Measurements from ENCODE around the gene NSD1. TPM values are rescaled to one million over a fixed set of nuclear protein-coding genes. Genes with fewer than 3 reads are reported as not detected.

NSD1 gene
- total RNA-seq, 2 donors from 2014 or later = 150 to 190 TPM

DNA sequence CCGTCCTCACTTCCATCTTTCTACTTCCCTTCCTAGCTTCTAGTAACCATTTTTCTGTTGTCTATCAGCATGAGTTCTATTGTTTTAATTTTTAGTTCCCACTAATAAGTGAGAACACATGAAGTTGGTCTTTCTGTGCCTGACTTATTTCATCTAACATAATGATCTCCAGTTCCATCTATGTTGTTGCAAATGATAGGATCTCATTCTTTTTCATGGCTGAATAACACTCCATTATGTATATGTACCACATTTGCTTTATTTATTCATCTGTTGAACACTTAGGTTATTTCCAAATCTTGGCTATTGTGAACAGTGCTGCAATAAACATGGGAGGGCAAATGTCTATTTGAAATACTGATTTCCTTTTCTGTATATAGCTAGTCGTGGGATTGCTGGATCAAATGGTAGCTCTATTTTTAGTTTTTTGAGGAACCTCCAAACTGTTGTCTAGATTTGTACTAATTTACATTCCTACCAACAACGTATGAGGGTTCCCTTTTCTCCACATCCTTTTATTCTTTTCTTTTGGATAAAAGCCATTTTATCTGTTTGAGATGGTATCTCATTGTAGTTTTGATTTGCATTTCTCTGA lies 50.3 kb downstream of the NSD1 start:
- H3K36me3 ChIP-seq (ENCODE audit: control insufficient read depth, insufficient read depth, low read length) = peaks cover 44% of the 10 kb centered on the region
- Mint-ChIP-seq H3K27me3 (ENCODE audit: insufficient read depth) (no peaks in the 10 kb centered on the region), H3K4me1 (peaks cover 6% of the 10 kb centered on the region), H3K9me3 (no peaks in the 10 kb centered on the region), H3K27ac (no peak overlapping the region), H3K4me3 (no peak overlapping the region), H3K36me3 (ENCODE audit: low read depth) (peaks cover 37% of the 10 kb centered on the region)
- no peaks in the 10 kb centered on the region for H3K4me1 ChIP-seq (ENCODE audit: control insufficient read depth, insufficient read depth, low read length)
- no peaks in the 10 kb centered on the region for H3K9me3 ChIP-seq (ENCODE audit: control insufficient read depth, low read length)
- DNase-seq = no peak
- no peak overlapping the region for H3K4me3 ChIP-seq (ENCODE audit: low read length)
- TF ChIP-seq, protein P1, sequence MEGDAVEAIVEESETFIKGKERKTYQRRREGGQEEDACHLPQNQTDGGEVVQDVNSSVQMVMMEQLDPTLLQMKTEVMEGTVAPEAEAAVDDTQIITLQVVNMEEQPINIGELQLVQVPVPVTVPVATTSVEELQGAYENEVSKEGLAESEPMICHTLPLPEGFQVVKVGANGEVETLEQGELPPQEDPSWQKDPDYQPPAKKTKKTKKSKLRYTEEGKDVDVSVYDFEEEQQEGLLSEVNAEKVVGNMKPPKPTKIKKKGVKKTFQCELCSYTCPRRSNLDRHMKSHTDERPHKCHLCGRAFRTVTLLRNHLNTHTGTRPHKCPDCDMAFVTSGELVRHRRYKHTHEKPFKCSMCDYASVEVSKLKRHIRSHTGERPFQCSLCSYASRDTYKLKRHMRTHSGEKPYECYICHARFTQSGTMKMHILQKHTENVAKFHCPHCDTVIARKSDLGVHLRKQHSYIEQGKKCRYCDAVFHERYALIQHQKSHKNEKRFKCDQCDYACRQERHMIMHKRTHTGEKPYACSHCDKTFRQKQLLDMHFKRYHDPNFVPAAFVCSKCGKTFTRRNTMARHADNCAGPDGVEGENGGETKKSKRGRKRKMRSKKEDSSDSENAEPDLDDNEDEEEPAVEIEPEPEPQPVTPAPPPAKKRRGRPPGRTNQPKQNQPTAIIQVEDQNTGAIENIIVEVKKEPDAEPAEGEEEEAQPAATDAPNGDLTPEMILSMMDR (conservative IDR thresholded peaks at IDR 0.05) = no peak
- H3K27ac ChIP-seq (ENCODE audit: low read depth, low read length) = no peak overlapping the region
- 88 to 100% methylated on average over 1 to 3 of the region's 3 CpGs for WGBS, 2 experiments (ENCODE audit: insufficient coverage in 1 of 2, insufficient read length in 1 of 2)
- H3K9ac ChIP-seq (ENCODE audit: extremely low read depth, low read length, poor library complexity, severe bottlenecking) = no peak overlapping the region
- no peaks in the 10 kb centered on the region for H3K27me3 ChIP-seq (ENCODE audit: control insufficient read depth, insufficient read depth, low read length, poor library complexity, severe bottlenecking)

DNA sequence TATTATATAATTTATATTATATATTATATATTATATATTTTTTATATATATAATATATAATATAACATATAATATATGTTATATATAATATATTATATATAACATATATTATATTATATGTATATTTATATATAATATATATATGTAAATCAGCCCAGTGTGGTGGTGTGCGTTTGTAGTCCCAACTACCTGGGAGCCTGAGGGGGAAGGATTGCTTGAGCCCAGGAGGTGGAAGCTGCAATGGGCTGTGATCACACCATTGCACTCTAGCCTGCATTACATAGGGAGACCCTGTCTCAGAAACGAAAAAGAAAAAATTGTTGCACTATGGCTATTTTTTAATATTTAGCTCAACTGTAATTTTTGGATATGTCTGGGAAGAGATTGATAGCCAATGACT lies 52.4 kb downstream of the NSD1 start:
- DNase-seq = no peak
- Mint-ChIP-seq H3K9me3 (no peaks in the 10 kb centered on the region), H3K36me3 (ENCODE audit: low read depth) (peaks cover 35% of the 10 kb centered on the region), H3K4me3 (no peak overlapping the region), H3K27ac (no peak overlapping the region), H3K27me3 (ENCODE audit: insufficient read depth) (no peaks in the 10 kb centered on the region), H3K4me1 (peaks cover 6% of the 10 kb centered on the region)
- H3K27ac ChIP-seq (ENCODE audit: low read depth, low read length) = no peak overlapping the region
- H3K9me3 ChIP-seq (ENCODE audit: control insufficient read depth, low read length) = no peaks in the 10 kb centered on the region
- H3K4me1 ChIP-seq (ENCODE audit: control insufficient read depth, insufficient read depth, low read length) = no peaks in the 10 kb centered on the region
- TF ChIP-seq, protein P1 (conservative IDR thresholded peaks at IDR 0.05) = no peak
- WGBS, 2 experiments (ENCODE audit: insufficient coverage in 1 of 2, insufficient read length in 1 of 2) = 98% methylated on average over 2 of the region's 2 CpGs; no CpG with 5 or more reads in 1 of the 2 experiments
- H3K27me3 ChIP-seq (ENCODE audit: control insufficient read depth, insufficient read depth, low read length, poor library complexity, severe bottlenecking) = no peaks in the 10 kb centered on the region
- H3K9ac ChIP-seq (ENCODE audit: extremely low read depth, low read length, poor library complexity, severe bottlenecking) = no peak overlapping the region
- H3K36me3 ChIP-seq (ENCODE audit: control insufficient read depth, insufficient read depth, low read length) = peaks cover 47% of the 10 kb centered on the region
- no peak overlapping the region for H3K4me3 ChIP-seq (ENCODE audit: low read length)

DNA sequence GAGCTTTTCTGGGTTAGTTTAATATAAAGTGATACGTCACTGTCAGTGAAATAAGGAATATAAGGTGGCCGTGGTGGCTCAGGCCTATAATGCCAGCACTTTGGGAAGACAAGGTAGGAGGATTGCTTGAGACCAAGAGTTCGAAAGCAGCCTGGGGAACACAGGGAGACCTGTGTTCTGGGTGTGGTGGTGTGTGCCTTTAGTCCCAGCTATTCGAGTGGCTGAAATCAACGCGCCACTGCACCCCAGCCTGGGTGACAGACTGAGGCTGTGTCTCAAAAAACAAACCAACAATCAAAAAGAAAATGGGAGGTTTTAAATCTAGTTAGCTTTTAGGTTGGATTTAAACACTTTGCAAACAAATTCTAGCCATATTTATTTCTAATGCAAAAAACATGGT lies 53.1 kb downstream of the NSD1 start:
- TF ChIP-seq, protein P1 (conservative IDR thresholded peaks at IDR 0.05) = no peak
- H3K27ac ChIP-seq (ENCODE audit: low read depth, low read length) = no peak overlapping the region
- peaks cover 6% of the 10 kb centered on the region for H3K4me1 Mint-ChIP-seq
- H3K4me1 ChIP-seq (ENCODE audit: control insufficient read depth, insufficient read depth, low read length) = no peaks in the 10 kb centered on the region
- peak overlapping the region; percentile 39 for H3K27ac Mint-ChIP-seq
- H3K27me3 ChIP-seq (ENCODE audit: control insufficient read depth, insufficient read depth, low read length, poor library complexity, severe bottlenecking) = no peaks in the 10 kb centered on the region
- H3K9me3 ChIP-seq (ENCODE audit: control insufficient read depth, low read length) = no peaks in the 10 kb centered on the region
- H3K4me3 ChIP-seq (ENCODE audit: low read length) = no peak overlapping the region
- no peaks in the 10 kb centered on the region for H3K9me3 Mint-ChIP-seq
- peaks cover 47% of the 10 kb centered on the region for H3K36me3 ChIP-seq (ENCODE audit: control insufficient read depth, insufficient read depth, low read length)
- no peak for DNase-seq
- 91 to 94% methylated on average over 2 to 6 of the region's 6 CpGs for WGBS, 2 experiments (ENCODE audit: insufficient coverage in 1 of 2, insufficient read length in 1 of 2)
- H3K27me3 Mint-ChIP-seq (ENCODE audit: insufficient read depth) = no peaks in the 10 kb centered on the region
- H3K4me3 Mint-ChIP-seq = no peak overlapping the region
- H3K36me3 Mint-ChIP-seq (ENCODE audit: low read depth) = peaks cover 35% of the 10 kb centered on the region
- H3K9ac ChIP-seq (ENCODE audit: extremely low read depth, low read length, poor library complexity, severe bottlenecking) = no peak overlapping the region
